ENCODE results near the gene ARL2. TPM values are rescaled to one million over a fixed set of nuclear protein-coding genes. Genes with fewer than 3 reads are reported as not detected.

Gene ARL2
- polyA plus RNA-seq, 1 of the 3 experiments (the other 2 are of a cell fraction): 252 TPM

DNA sequence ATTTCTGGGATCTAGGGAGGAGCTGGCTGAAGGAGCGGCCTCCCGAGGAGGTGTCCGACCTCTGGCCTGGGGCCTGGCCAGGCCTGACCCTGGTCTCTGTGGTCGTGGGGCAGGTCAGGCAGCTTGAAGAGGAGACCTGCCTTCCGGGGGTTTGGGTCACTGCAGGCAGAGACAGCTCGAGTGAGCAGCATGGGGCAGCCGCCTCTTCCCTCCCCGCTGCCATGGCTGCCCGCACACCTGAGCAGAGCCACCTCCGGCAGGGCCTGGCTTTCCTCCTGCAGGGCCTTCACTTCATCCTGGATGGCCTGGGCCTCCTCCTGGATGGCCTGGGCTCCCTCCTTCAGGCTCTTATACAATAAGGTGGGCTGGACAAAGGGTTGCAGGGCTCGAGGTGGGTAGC is 52.4 kb downstream of the ARL2 start:
- Histone ChIP-seq H3K79me2 (ENCODE audit: insufficient read depth) (no peaks in the 10 kb centered on the region), H4K20me1 (ENCODE audit: insufficient read depth) (no peaks in the 10 kb centered on the region), H3K9me2 (no peaks in the 10 kb centered on the region), H3K27ac (ENCODE audit: low read depth in 2 of 2, low read length in 1 of 2) (no peak overlapping the region), H3K9ac (no peak overlapping the region), H3K4me3 (ENCODE audit: low read depth in 2 of 2, low read length in 1 of 2) (no peak overlapping the region), H3K36me3 (replicated peaks in 1 of 2; ENCODE audit: control insufficient read depth in 1 of 2, insufficient read depth in 2 of 2, low read length in 1 of 2) (no peaks in the 10 kb centered on the region), H3K9me3 (no peaks in the 10 kb centered on the region), H3K4me2 (no peak overlapping the region), H3K4me1 (ENCODE audit: control insufficient read depth in 1 of 2, insufficient read depth in 2 of 2, low read depth in 1 of 2, low read length in 1 of 2) (no peaks in the 10 kb centered on the region; a peak in 1 of 4 replicates), H3K27me3 (ENCODE audit: insufficient read depth) (no peaks in the 10 kb centered on the region), H3F3A (replicated peaks; ENCODE audit: insufficient read depth) (no peaks in the 10 kb centered on the region), H2AFZ (ENCODE audit: low read depth) (no peak overlapping the region)
- no peak for DNase-seq
- 74% methylated on average over 3 of the region's 11 CpGs for WGBS (ENCODE audit: low lambda C conversion rate)
- POLR2A ChIA-PET: interaction anchor here (1.0 kb wide), 1 partner anchor 8 kb away, joined by 4 read pairs; no protein-coding TSS in a partner anchor
- no peak for TF ChIP-seq CHD2 (IDR thresholded peaks at IDR 0.05; ENCODE audit: low read length, partially characterized antibody)
- no peak for TF ChIP-seq RCOR1 (IDR thresholded peaks at IDR 0.05; ENCODE audit: low read length)
- TF ChIP-seq RFX5 (IDR thresholded peaks at IDR 0.05; ENCODE audit: low read length): no peak
- TF ChIP-seq NRF1 (IDR thresholded peaks at IDR 0.05; ENCODE audit: low read depth, low read length): no peak
- TF ChIP-seq, protein P1, sequence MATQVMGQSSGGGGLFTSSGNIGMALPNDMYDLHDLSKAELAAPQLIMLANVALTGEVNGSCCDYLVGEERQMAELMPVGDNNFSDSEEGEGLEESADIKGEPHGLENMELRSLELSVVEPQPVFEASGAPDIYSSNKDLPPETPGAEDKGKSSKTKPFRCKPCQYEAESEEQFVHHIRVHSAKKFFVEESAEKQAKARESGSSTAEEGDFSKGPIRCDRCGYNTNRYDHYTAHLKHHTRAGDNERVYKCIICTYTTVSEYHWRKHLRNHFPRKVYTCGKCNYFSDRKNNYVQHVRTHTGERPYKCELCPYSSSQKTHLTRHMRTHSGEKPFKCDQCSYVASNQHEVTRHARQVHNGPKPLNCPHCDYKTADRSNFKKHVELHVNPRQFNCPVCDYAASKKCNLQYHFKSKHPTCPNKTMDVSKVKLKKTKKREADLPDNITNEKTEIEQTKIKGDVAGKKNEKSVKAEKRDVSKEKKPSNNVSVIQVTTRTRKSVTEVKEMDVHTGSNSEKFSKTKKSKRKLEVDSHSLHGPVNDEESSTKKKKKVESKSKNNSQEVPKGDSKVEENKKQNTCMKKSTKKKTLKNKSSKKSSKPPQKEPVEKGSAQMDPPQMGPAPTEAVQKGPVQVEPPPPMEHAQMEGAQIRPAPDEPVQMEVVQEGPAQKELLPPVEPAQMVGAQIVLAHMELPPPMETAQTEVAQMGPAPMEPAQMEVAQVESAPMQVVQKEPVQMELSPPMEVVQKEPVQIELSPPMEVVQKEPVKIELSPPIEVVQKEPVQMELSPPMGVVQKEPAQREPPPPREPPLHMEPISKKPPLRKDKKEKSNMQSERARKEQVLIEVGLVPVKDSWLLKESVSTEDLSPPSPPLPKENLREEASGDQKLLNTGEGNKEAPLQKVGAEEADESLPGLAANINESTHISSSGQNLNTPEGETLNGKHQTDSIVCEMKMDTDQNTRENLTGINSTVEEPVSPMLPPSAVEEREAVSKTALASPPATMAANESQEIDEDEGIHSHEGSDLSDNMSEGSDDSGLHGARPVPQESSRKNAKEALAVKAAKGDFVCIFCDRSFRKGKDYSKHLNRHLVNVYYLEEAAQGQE (IDR thresholded peaks at IDR 0.05; ENCODE audit: low read depth, low read length): no peak
- TF ChIP-seq EP300 (IDR thresholded peaks at IDR 0.05; ENCODE audit: borderline replicate concordance in 1 of 2, low read depth in 1 of 2, low read length in 1 of 2): no peak
- no peak for TF ChIP-seq GABPA (IDR thresholded peaks at IDR 0.05; ENCODE audit: low read depth)
- no peak for TF ChIP-seq TEAD4 (IDR thresholded peaks at IDR 0.05; ENCODE audit: borderline replicate concordance, insufficient read depth)
- TF ChIP-seq EZH2phosphoT487 (IDR thresholded peaks at IDR 0.05; ENCODE audit: borderline replicate concordance, low read depth): no peak
- no peak for TF ChIP-seq MEF2A (IDR thresholded peaks at IDR 0.05; ENCODE audit: borderline replicate concordance, low read depth)
- no peak for TF ChIP-seq POLR2AphosphoS5 (IDR thresholded peaks at IDR 0.05; ENCODE audit: low read depth, low read length)
- TF ChIP-seq YY1 (IDR thresholded peaks at IDR 0.05; ENCODE audit: low read depth): no peak
- TF ChIP-seq FOXM1 (IDR thresholded peaks at IDR 0.05; ENCODE audit: low read depth): no peak
- CTCF ChIA-PET: interaction anchor here (0.6 to 1.8 kb wide), 2 partner anchors 27 to 52 kb away, joined by 4 to 9 read pairs; partner anchors contain the start of gene ARL2

DNA sequence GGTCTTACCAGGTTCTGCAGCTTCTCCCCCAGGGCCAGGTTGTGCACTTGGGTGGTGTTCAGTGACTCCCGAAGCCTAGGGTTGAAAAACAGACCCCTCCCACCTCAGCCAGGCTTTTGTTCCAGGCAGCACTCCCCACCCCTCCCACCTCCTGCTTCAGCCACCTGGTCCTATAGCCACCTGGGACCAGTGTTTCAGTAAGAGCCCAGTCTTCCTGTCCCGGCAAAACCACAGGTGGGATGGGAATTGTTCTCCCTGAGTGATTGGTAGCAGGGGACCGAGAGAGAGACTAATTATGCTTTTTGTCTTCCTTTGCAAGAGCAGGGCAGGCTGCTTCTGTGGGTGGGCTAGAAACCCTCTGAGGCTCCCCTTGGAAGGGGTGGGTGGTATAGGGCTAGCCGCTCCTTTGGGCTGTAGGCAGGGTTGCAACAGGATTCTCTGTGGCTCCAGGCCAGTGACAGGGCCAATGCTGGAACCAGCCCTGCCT is 52.9 kb downstream of the ARL2 start:
- CTCF ChIA-PET: interaction anchor here (0.6 kb wide), 1 partner anchor 571 kb away, joined by 3 read pairs; no protein-coding TSS in a partner anchor

More for the DNA sequence above, 52.9 kb downstream of the ARL2 start:
- no peak overlapping the region for H3K27ac ChIP-seq (ENCODE audit: low read depth in 2 of 2, low read length in 1 of 2)
- TF ChIP-seq NFIC (IDR thresholded peaks at IDR 0.05; ENCODE audit: borderline replicate concordance): no peak
- TF ChIP-seq RCOR1 (IDR thresholded peaks at IDR 0.05; ENCODE audit: low read length): no peak
- H4K20me1 ChIP-seq (ENCODE audit: insufficient read depth): no peaks in the 10 kb centered on the region
- no peaks in the 10 kb centered on the region for H3K9me2 ChIP-seq
- no peaks in the 10 kb centered on the region for H3K27me3 ChIP-seq (ENCODE audit: insufficient read depth)
- no peaks in the 10 kb centered on the region for H3K79me2 ChIP-seq (ENCODE audit: insufficient read depth)
- no peaks in the 10 kb centered on the region for H3F3A ChIP-seq (replicated peaks; ENCODE audit: insufficient read depth)
- no peak overlapping the region for H2AFZ ChIP-seq (ENCODE audit: low read depth)
- DNase-seq: no peak
- WGBS (ENCODE audit: low lambda C conversion rate): 88% methylated on average over 4 of the region's 4 CpGs
- no peaks in the 10 kb centered on the region; a peak in 1 of 4 replicates for H3K4me1 ChIP-seq (ENCODE audit: control insufficient read depth in 1 of 2, insufficient read depth in 2 of 2, low read depth in 1 of 2, low read length in 1 of 2)
- H3K4me3 ChIP-seq (ENCODE audit: low read depth in 2 of 2, low read length in 1 of 2): no peak overlapping the region
- H3K9ac ChIP-seq: no peak overlapping the region
- H3K9me3 ChIP-seq: no peaks in the 10 kb centered on the region
- H3K4me2 ChIP-seq: no peak overlapping the region
- POLR2A ChIA-PET: no interaction called here
- H3K36me3 ChIP-seq (replicated peaks in 1 of 2; ENCODE audit: control insufficient read depth in 1 of 2, insufficient read depth in 2 of 2, low read length in 1 of 2): no peaks in the 10 kb centered on the region
